D721Med (cell line): Measurements from ENCODE around the gene NPAS3.

ENCODE experiments used
- DNase-seq: peaks from one replicate; pipeline ENCODE4 v3.0.0; 2011; ENCODE audit warnings: low spot score; ENCODE audit not compliant: insufficient read length
- FAIRE-seq: peaks from 2 replicates; lab custom pipeline; 2011; peaks lifted over from hg19 to GRCh38; lab: Jason Lieb, UNC
- CTCF ChIP-seq: IDR thresholded peaks from 2 replicates; pipeline ENCODE4 v1.5.1; 2012; ENCODE audit warnings: mild to moderate bottlenecking, control low read depth; ENCODE audit not compliant: insufficient read depth; ENCODE audit errors: missing control alignments

NPAS3 gene

GRCh38 chr14:33689680-33690079 lies 751.0 kb downstream of the NPAS3 start:
- TF ChIP-seq CTCF = no peak
- DNase-seq = no peak
- FAIRE-seq = no peak

GRCh38 chr14:33691907-33692306 lies 753.2 kb downstream of the NPAS3 start:
- FAIRE-seq (no peak), DNase-seq (no peak)
- no peak for TF ChIP-seq CTCF

- FAIRE-seq (no peak), DNase-seq (no peak)
- TF ChIP-seq CTCF = no peak
These were observed 754.1 kb downstream of the NPAS3 start for GRCh38 chr14:33692762-33693161.

GRCh38 chr14:33693237-33693636 lies 754.6 kb downstream of the NPAS3 start:
- no peak for TF ChIP-seq CTCF
- peak; percentile 6 for FAIRE-seq
- no peak for DNase-seq

GRCh38 chr14:33696165-33696564 lies 757.5 kb downstream of the NPAS3 start:
- DNase-seq = no peak
- TF ChIP-seq CTCF = no peak
- FAIRE-seq = no peak

- FAIRE-seq = no peak
- no peak for DNase-seq
- TF ChIP-seq CTCF = no peak
These were observed 760.8 kb downstream of the NPAS3 start for GRCh38 chr14:33699300-33699983.

- no peak for FAIRE-seq
- no peak for TF ChIP-seq CTCF
- no peak for DNase-seq
These were observed 761.4 kb downstream of the NPAS3 start for GRCh38 chr14:33700052-33700451.
